WI38 (cell line): ENCODE data around the gene TSHZ2.
"Not testable (repeated sequence)": the region's sequence is repeated elsewhere in the genome, so short reads cannot be mapped to it uniquely, and the experiment has no call there.

Source experiments
- H3K4me3 ChIP-seq: 2 replicates; pipeline ENCODE4 v1.5.1; 2011; ENCODE audit warnings: low read depth, mild to moderate bottlenecking, control low read depth, low read length
- CTCF ChIP-seq: IDR thresholded peaks from 2 replicates; pipeline ENCODE4 v1.5.1; 2012; ENCODE audit warnings: low read depth, mild to moderate bottlenecking, control low read depth, low read length

Gene TSHZ2

DNA sequence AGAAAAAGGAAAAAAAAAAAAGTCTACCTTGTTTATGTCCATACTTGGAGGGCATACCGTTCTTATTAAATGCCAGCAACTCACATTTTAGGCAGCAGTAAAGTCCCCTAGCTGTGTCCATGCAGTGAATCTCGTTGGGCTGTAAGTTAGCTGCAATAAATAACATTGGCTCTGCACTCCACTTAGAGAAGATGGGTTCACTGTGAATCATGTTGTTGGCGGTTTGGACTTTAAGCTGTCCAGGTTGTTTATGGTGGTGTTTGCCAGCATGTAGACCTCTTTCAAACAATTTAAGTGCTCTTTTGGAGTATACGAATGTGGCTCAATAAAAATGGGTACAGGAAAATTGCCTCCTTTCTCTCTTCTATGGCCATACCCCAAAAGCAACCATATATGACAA, 494.1 kb downstream of the TSHZ2 start:
- no peak for TF ChIP-seq CTCF
- H3K4me3 ChIP-seq, result no peak overlapping the region

DNA sequence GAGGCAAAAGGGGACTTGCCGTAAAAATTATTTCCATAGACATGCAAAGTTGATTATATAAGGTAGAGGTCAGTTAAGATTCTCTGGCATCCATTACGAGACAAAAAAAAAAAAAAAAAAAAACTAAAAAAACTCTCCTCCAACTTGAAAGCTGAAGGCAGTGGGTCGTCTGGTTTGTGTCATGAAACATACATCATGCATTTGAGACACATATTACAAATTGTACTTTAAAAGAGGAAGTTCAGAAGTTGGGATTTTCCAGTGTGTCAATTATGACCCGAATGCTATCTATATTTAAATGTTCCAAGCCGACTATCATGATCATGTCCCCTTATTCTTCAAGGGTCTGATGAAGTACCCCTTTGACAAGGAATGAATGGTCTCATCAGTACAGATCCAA, 496.4 kb downstream of the TSHZ2 start:
- TF ChIP-seq CTCF, result no peak
- no peak overlapping the region for H3K4me3 ChIP-seq

- not testable (repeated sequence) for H3K4me3 ChIP-seq
These were observed 500.7 kb downstream of the TSHZ2 start for GRCh38 chr20:53472859-53473258.

GRCh38 chr20:53480913-53481312, 508.8 kb downstream of the TSHZ2 start:
- H3K4me3 ChIP-seq, result no peak overlapping the region
- TF ChIP-seq CTCF, result no peak

DNA sequence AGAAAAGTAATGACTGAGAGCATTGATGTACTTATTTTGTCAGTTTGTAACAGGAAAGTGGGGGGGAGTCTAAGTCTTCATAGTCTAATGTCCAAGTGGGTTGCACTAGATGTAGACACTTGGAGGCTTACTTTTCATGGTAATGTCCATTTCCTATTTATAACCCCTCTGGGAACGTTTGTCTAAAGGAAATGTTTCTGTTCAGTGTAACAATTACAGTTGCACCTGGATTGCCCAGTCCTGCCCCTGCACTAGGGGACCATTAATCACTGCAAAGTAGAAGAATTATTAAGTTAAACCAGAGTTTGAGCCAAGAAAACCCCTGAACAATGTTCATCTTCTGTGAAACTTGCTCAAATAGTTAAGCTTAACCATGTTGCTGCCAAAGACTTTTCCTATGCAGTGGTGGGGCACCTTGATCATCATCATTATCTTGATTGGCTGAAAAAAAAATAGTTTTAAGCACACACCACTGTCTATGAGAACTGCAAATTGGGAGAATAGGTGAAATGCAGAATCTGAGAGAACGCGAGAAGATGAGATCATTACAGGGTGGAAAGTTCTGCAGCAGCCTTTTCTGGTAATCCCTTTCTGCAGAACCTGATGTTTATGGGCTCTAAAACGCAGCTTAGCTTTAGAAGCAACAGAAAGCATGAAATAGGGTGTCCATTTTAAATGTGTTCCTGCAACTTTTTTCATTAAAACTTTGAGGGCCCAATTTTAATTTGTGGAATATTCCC, 515.5 kb downstream of the TSHZ2 start:
- H3K4me3 ChIP-seq, result no peak overlapping the region
- no peak for TF ChIP-seq CTCF

- no peak for TF ChIP-seq CTCF
- no peak overlapping the region for H3K4me3 ChIP-seq
These were observed 516.7 kb downstream of the TSHZ2 start for GRCh38 chr20:53488775-53489272.

DNA sequence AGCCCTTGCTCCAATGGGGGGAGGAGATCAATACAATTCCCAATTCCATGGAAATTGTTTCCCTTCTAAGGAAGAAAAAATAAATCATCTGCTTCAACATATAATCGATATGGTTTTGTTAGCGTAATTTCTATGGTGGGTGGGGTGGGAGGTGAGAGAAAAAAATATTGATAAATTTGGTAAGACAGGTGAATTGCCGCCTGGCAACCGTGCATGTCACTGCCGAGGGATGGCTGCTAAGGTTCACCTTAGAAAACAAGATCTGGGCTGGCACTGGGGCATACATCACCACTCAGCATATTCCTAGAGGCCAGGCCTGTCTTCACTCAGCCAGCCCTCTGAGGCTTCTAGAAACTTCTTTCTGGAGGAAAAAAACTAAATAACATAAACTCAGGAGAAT, 517.4 kb downstream of the TSHZ2 start:
- TF ChIP-seq CTCF, result no peak
- H3K4me3 ChIP-seq, result no peak overlapping the region

DNA sequence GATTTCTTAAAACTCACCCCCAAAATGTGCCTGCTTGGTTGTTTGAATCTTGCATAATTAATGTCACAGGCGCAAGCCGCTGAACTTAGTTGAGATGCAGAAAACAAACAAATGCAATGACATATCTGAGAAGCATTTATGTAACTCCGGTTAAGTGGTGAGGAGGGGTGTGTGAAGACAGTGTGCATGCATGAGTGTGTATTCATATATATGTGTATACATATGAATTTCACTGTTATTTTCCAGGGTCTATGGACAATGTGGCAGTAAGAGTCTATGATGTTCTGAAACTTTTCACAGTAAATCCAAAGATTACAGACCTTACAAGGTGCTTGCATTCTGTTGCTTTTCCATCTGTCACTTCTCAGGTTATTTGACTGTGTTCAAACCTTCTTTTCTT, 518.5 kb downstream of the TSHZ2 start:
- no peak for TF ChIP-seq CTCF
- H3K4me3 ChIP-seq, result no peak overlapping the region
